CD4-positive, alpha-beta T cell treated with Interleukin-17A for 4 hours (primary cell): ENCODE results near the gene ENAH.

Source experiments
- DNase-seq: peaks from one replicate; pipeline ENCODE4 v3.0.0-alpha.2; 2020; ENCODE audit warnings: mixed read lengths

The ENAH gene

DNA sequence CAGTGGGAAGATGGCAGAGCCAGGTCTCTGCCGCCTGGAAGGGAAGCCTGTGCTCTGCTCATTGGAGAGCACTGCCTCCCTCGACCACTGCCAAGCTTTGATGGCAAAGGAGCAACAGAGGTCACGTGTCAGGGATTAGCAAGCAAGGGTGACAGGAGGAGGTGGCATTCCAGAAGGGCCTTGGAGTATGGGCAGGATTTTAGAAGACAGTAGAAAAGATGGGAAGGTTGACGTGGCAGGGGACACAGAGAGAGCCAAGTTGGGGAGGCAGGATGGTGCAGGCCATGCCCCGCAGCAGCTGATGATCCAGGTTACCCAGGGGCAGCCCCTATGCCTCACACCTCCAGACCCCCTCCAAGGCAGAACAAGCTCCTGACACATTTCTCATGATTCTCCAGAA is 203.1 kb downstream of the ENAH start:
- no peak for DNase-seq

DNA sequence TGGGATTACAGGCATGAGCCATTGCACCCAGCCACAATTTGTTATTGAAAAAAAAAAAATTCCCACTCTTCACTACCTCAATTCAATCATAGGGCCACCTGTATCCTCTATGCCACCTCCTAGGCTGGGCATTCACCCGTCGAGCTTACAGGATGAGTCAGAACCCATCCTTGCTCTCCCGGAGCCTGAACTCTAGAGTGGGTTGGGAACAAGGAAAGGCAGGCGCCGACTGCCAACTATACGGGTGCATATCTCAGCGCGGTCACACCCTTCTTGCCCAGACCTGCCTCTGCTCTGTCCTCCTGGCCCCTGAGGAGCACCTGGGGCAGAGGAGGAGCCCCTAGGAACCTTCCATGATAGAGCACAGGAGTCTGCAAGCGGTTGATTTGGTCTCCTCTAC is 203.7 kb downstream of the ENAH start:
- no peak for DNase-seq

DNA sequence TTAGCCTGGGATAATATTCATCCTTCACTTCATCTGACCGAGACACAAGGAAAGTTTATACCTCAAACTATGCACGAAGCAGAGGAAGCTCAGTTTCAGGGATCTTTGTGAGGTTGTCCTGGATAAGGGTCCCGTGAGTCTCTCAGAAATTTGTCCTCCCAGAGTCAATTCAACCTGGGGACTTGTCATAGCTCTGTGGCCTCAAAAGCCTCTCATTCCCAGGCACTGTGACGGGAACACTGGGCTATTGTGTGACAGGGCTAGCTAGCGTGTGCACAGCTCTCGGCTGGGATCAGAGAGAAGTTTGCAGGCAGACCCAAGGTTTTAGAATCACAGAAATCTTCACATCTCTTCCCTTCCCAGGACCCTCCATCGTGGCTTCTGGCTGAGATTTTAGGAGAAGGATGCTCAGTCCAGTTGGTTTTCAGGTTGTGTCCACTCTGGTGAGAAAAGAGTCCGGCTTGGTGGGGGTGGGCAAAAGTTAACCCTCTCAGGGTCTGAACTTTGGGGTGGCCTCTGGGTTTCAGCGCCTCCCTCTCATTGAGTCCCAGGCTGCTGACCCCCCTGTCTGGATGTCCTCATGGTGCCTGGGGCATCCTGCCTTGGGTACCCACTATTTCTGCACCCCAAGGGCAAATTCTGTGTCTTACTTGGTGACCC is 204.6 kb downstream of the ENAH start:
- no peak for DNase-seq

DNA sequence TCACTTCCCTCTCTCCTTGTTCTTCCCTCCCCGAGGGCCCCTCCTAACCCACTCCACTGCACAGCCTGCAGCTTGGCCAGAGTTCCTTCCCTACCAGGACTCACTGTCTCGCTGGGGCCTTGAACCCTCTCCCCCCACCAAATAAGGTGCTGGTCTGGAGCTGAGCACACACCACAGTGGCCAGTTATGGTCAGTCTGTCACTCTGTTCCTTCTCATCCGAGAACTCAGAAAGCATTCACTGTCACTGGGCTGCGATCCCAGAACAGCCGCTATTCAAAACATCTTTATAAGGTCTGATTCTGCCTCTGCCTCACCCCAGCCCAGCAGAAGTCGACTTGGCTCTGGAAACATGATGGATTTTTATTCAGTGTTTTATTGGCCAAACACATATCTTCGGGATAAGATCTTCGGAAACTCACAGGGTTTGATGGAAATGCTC is 205.3 kb downstream of the ENAH start:
- no peak for DNase-seq

DNA sequence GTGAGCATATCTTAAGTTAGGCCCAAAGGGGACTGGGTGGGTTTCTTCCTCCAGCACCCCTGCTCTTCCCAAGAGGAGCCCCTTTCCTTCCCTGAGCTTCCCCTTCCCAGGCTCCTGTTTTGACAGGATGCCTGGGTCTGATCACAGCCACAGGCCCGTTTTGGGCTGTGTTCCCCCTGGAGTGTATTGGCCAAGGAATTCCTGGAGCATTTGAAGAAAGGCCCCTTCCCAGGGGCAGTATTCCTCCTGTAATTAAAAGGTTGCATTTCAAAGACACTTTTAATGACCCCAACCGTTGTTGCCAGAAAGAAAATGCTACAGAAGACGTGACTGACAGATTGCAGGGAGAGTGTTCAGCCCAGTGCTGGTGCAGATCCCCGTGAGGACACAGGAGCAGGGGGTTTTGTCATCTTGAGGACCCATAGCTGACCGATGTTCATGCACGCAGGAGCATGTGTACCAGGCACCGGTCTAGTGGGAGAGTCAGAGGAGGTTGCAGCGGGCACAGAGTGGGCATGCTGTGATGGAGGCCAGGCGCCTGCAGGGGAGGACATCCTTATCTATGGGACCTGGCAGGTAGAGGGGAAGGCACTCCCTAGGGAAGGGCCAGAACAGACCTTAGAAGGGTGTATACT is 205.8 kb downstream of the ENAH start:
- DNase-seq, result no peak

DNA sequence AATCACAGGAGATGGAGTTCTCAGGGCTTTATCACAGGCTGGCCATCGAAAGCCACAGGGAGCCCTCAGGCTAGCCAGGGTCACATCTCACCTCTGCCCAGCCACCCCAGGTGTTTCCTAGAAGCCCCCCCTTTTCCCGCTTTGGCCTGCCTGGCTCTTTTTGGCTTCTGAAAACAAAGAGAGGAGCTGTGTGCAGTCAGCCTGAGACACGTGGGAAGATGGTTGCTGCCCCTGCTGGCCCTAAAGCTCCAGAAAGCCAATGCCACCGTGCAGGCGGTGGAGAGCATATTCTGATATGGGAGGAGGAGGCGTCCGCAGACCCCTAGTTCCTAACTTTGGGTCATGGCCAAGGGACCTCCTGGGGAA is 206.3 kb downstream of the ENAH start:
- DNase-seq, result no peak

DNA sequence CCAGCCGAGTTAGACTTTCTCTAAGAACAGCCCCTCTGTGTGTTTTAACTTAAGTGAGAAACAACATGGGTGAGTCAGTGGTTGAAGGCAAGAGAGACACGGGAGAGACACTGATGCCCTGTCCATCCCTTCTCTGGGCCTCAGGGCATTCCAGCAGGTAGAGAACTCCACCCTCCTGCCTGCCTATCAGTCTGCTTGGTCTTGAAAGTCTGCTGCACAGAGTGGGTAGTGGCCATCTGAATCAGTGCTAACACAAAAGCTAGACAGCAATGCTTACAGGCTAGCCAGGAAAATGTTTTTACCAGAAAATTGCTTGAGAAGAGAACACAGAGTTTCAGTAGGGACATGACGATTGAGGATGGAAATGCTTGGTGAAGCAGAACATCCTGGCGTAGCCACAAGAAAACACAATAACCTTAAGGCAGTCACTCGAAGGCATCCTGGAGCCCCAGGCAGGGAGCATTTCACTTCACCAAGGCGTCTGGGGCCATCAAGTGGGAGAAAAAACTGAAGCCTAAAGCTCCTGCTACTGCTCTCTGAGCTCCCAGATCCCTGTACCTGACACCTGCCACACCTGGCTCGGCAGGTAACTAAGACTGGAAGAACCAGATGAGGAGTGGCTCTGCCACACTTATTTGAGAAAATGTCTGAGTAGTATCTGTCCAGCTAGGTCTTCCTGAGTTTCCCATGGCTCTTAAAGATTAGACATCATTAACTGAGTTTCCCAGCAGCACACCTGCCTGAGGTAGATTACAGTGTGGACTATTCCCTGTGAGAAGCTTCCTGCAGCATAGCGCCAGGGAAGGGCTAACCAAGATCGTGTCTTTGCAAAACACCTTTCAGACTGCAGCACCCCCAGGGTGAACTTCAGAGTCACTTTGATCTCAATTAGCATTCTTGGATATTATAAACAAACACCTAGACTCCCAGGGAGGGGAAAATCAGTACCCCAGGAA is 207.0 kb downstream of the ENAH start:
- DNase-seq, result peak; percentile 34

DNA sequence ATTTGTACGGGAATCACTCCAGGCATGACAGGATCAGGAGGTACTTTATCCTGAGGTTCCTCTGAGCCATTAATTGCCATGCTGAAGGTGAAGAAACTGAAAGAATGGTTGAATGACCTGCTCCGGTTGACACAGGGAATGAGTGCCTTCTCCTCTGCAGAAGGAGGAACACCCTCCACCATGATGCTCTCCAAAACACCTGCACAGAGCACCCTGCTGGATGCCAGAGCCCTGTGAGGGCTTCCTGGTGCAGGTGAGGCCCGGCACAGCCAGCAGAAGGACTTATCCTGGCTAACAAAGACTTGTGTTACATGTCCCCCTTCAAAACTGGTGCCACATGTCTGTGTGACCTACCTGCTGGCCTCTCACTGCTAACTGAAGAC is 210.8 kb downstream of the ENAH start:
- no peak for DNase-seq

DNA sequence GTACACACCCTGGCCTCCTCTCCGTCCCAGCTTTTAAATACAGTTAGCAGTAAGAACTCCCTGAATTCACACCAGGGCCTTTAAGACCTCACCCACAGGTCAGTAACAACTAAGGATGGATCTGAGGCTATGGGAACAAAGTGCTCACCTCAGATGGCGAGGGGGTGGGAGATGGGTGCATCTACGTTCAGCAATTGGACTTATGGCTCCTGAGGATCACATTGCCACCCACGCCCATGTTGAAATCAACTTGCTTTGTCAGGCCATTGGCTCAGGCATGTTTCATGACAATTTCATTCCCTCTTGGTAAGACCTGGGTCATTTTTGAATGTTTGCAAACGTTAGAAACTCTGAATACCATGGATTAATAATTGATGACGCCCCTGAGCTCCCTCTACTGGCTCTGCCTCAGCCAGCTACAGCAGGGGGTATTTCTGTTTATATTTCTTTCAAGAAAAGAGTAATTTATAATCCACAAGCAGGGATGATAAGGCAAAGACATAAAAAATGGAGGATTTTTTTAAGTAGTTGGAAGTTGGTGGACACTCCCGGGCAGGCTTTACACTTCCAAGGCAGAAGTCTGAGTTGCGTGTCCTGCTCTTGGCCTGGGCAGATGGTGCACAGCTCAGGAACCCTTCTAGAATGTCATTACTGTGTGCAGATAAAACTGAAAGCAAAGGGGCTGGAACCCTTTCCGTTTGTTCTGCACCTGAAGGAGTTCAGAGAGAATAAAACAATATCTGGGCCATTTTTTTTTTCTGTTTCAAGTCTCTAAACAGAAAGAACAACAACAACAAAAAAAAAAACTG is 211.4 kb downstream of the ENAH start:
- peak; percentile 25 for DNase-seq

DNA sequence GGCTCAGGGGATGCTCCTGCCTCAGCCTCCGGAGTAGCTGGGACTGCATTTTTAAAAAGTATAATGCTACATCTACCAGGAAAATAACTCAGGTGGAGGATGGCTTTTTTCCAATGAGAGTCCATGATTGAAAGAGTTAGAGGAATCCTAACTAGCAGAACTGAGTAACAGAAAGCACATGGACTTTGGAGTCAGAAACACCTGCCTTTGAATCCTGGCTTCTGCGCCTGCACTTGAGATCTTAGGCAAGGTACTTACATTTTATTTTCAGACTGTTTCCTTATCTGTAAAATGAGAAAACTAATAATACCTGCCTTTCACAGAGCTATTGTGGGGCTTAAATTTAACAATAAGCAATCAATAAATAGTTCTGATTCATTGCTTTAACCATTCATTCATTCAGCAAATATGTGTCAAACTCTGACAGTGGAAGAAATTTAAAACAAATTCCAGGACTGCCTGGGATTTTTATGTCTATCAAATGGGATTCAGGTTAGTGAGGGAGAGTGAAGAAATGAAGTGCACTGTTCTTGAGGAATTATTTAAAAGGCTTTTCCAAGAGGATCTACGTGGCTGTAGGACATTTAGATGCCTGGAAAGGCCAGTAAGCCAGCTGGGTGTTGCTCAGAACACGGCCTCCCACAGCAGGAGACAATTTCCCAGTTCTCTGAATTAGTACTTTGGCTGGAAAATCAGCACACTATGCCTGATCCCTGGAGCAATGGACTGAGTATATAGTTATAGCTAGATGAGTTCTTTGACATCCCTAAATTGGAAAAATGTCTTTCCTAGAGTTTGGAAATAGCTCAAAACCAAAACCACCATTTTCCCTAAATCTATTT is 212.3 kb downstream of the ENAH start:
- DNase-seq, result no peak

DNA sequence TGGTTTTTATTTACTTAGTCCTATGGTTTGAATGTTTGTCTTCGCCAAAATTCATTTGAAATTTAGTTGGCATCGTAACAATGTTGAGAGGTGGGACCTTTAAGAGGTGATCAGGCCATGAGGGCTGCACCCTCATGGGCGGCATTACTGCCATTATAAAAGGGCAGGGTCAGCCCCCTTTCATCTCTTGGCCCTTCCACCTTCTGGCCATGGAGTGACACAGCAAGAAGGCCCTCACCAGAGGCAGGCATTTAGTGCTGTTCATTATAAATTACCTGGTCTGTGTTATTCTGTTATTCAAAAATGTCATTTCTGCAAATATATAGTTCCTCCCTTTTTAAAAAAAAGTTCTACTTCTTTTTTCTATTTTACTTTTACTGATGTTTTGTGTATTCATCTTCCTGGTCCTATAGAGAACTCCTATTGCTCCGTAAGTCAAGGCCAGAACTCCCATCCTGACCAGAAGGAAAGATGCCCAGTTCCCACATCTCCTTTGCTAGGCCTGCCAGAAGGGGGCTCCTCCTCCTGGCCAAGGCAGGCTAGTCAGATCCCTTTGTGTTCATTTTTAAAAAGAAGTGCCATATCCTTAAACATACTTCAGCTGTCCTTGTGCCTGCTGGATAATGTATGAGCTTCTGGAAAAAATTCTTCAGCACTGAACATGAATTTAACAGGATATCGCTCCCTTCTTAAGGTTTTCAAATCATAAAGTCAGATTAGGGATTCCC is 215.0 kb downstream of the ENAH start:
- peak; percentile 21 for DNase-seq
